CD4-positive, alpha-beta T cell (primary cell): ENCODE data around the gene AGPAT4. TPM values are rescaled to one million over a fixed set of nuclear protein-coding genes. Genes with fewer than 3 reads are reported as not detected.

Experiments
- ATAC-seq: fragments of 200-7000 bp; cut with Tn5 transposase; one replicate; pipeline ENCODE4 v1.10.0; 2022; ENCODE audit warnings: mild to moderate bottlenecking; ENCODE audit not compliant: poor library complexity
- CTCF ChIA-PET: fragments of 350-600 bp; sonication (Branson Sonifier 250); formaldehyde crosslinking; loops from one replicate; lab custom pipeline; 2021; ENCODE audit warnings: antibody characterized with exemption, inconsistent platforms; lab: Charles Lee
- POLR2A ChIA-PET: fragments of 350-600 bp; sonication (Branson Sonifier 250); formaldehyde crosslinking; loops from one replicate; lab custom pipeline; 2021; ENCODE audit warnings: antibody characterized with exemption, inconsistent platforms; lab: Charles Lee
- DNase-seq, 14 experiments: peaks; one replicate each; pipeline ENCODE4 v3.0.0-alpha.2; 2013 to 2020; ENCODE audit warnings: mixed read lengths in 2 of 14
- H3K27ac ChIP-seq, 2 donors: one replicate each; pipeline versions ENCODE4 v1.5.1 to v1.7.0; 2013; ENCODE audit warnings: low read length in 2 of 2, low read depth in 1 of 2, mild to moderate bottlenecking in 1 of 2
- H3K27me3 ChIP-seq, 2 experiments: 1 replicate in 1 of 2; 2 replicates in 1 of 2; pipeline versions ENCODE4 v1.6.1 to v1.7.0; 2013; ENCODE audit warnings: low read length in 2 of 2, control low read depth in 1 of 2, mild to moderate bottlenecking in 1 of 2, moderate library complexity in 1 of 2; ENCODE audit not compliant: insufficient read depth in 2 of 2, control insufficient read depth in 1 of 2
- H3K36me3 ChIP-seq: one replicate; pipeline ENCODE4 v1.6.1; 2013; ENCODE audit warnings: low read length, control low read depth; ENCODE audit not compliant: insufficient read depth
- H3K4me1 ChIP-seq: one replicate; pipeline ENCODE4 v1.6.1; 2013; ENCODE audit warnings: low read length, control low read depth; ENCODE audit not compliant: insufficient read depth
- H3K4me3 ChIP-seq: one replicate; pipeline ENCODE4 v1.5.1; 2013; ENCODE audit warnings: mild to moderate bottlenecking, low read length, moderate library complexity
- H3K9me3 ChIP-seq, 2 experiments: 1 replicate in 1 of 2; 2 replicates in 1 of 2; pipeline versions ENCODE4 v1.6.1 to v1.7.0; 2013; ENCODE audit warnings: low read length in 2 of 2, mild to moderate bottlenecking in 2 of 2, control low read depth in 1 of 2, moderate library complexity in 1 of 2; ENCODE audit not compliant: control insufficient read depth in 1 of 2, insufficient read depth in 1 of 2
- H3K27ac Mint-ChIP-seq: one replicate; pipeline ENCODE4 v1.8.0; 2020; ENCODE audit warnings: mixed read lengths
- H3K27me3 Mint-ChIP-seq: one replicate; pipeline ENCODE4 v1.8.0; 2021; ENCODE audit warnings: mixed read lengths
- H3K36me3 Mint-ChIP-seq: one replicate; pipeline ENCODE4 v1.8.0; 2021; ENCODE audit warnings: low read depth, mixed read lengths
- H3K4me1 Mint-ChIP-seq: one replicate; pipeline ENCODE4 v1.8.0; 2021; ENCODE audit warnings: low read depth, mixed read lengths
- H3K4me3 Mint-ChIP-seq: one replicate; pipeline ENCODE4 v1.8.0; 2020; ENCODE audit warnings: mild to moderate bottlenecking, mixed read lengths
- H3K9me3 Mint-ChIP-seq: one replicate; pipeline ENCODE4 v1.8.0; 2020; ENCODE audit warnings: mixed read lengths
- intact Hi-C, 2 experiments: fragments of 100-400 bp; cut with DNase I in 1 of 2; cut with micrococcal nuclease in 1 of 2; formaldehyde crosslinking; loops; one replicate each; pipeline versions ENCODE4 v1.15.1 to v1.9.0; 2023 to 2025; cut with DNase I, micrococcal nuclease
- total RNA-seq, 174 experiments: library from RNA in 2 of 174; stranded (reverse) in 2 of 174; gene quantifications; one replicate each; pipeline ENCODE4 v1.2.3 and lab custom pipeline; 2021 to 2026
- TF ChIP-seq, protein P1 (sequence below): fragments of 200-600 bp; IDR thresholded peaks from one replicate; pipeline ENCODE4 v1.8.0; 2022; ENCODE audit warnings: antibody characterized with exemption, mild to moderate bottlenecking

AGPAT4 gene
- total RNA-seq, 2 experiments from 2014 or later, result 2.8 to 4.8 TPM

GRCh38 chr6:161117942-161118341 is 155.9 kb downstream of the AGPAT4 start:
- POLR2A ChIA-PET, result no interaction called here
- Mint-ChIP-seq H3K27ac (no peak overlapping the region), H3K27me3 (no peaks in the 10 kb centered on the region), H3K4me1 (peaks cover 5% of the 10 kb centered on the region), H3K4me3 (no peak overlapping the region), H3K9me3 (peaks cover 16% of the 10 kb centered on the region), H3K36me3 (peaks cover 98% of the 10 kb centered on the region)
- CTCF ChIA-PET, result no interaction called here
- intact Hi-C loops, result loop anchor here (5.0 to 10.0 kb wide), 2 partner anchors 109 to 183 kb away; no protein-coding TSS in a partner anchor
- H3K4me3 ChIP-seq, result no peak overlapping the region
- DNase-seq (no peak), ATAC-seq (no peak)
- H3K27me3 ChIP-seq, result no peaks in the 10 kb centered on the region
- H3K4me1 ChIP-seq, result no peaks in the 10 kb centered on the region
- H3K27ac ChIP-seq, result no peak overlapping the region
- peaks cover 65% of the 10 kb centered on the region for H3K36me3 ChIP-seq
- TF ChIP-seq, protein P1, sequence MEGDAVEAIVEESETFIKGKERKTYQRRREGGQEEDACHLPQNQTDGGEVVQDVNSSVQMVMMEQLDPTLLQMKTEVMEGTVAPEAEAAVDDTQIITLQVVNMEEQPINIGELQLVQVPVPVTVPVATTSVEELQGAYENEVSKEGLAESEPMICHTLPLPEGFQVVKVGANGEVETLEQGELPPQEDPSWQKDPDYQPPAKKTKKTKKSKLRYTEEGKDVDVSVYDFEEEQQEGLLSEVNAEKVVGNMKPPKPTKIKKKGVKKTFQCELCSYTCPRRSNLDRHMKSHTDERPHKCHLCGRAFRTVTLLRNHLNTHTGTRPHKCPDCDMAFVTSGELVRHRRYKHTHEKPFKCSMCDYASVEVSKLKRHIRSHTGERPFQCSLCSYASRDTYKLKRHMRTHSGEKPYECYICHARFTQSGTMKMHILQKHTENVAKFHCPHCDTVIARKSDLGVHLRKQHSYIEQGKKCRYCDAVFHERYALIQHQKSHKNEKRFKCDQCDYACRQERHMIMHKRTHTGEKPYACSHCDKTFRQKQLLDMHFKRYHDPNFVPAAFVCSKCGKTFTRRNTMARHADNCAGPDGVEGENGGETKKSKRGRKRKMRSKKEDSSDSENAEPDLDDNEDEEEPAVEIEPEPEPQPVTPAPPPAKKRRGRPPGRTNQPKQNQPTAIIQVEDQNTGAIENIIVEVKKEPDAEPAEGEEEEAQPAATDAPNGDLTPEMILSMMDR, result no peak
- peaks cover 0 to 9% of the 10 kb centered on the region in 2 experiments for H3K9me3 ChIP-seq

- Histone ChIP-seq H3K27ac (no peak overlapping the region), H3K4me3 (no peak overlapping the region)
Measured at GRCh38 chr6:161117308-161117707, 156.6 kb downstream of the AGPAT4 start.

GRCh38 chr6:161116554-161116953 is 157.3 kb downstream of the AGPAT4 start:
- intact Hi-C loops, result loop anchor here (5.0 to 10.0 kb wide), 2 partner anchors 111 to 182 kb away; no protein-coding TSS in a partner anchor
- no peak overlapping the region for H3K4me3 ChIP-seq
- H3K27ac ChIP-seq, result no peak overlapping the region
- Mint-ChIP-seq H3K27ac (peak overlapping the region; percentile 43), H3K9me3 (peaks cover 11% of the 10 kb centered on the region), H3K36me3 (peaks cover 98% of the 10 kb centered on the region), H3K4me3 (no peak overlapping the region), H3K4me1 (peaks cover 18% of the 10 kb centered on the region), H3K27me3 (no peaks in the 10 kb centered on the region)
- CTCF ChIA-PET, result no interaction called here
- peaks cover 77% of the 10 kb centered on the region for H3K36me3 ChIP-seq
- no peak for DNase-seq
- POLR2A ChIA-PET, result no interaction called here
- H3K9me3 ChIP-seq, result no peaks in the 10 kb centered on the region
- TF ChIP-seq, protein P1, result no peak
- ATAC-seq, result no peak
- H3K4me1 ChIP-seq, result peaks cover 4% of the 10 kb centered on the region
- no peaks in the 10 kb centered on the region for H3K27me3 ChIP-seq

More at GRCh38 chr6:161117308-161117707, 156.6 kb downstream of the AGPAT4 start:
- no peak for ATAC-seq
- no peak overlapping the region for H3K4me3 Mint-ChIP-seq
- peaks cover 98% of the 10 kb centered on the region for H3K36me3 Mint-ChIP-seq
- no peaks in the 10 kb centered on the region for H3K27me3 ChIP-seq
- CTCF ChIA-PET, result no interaction called here
- H3K4me1 Mint-ChIP-seq, result peaks cover 11% of the 10 kb centered on the region
- peak in 3 of 14 experiments; percentile 21 to 67 (median 57) for DNase-seq
- TF ChIP-seq, protein P1, result no peak
- POLR2A ChIA-PET, result no interaction called here
- peaks cover 14% of the 10 kb centered on the region for H3K9me3 Mint-ChIP-seq
- peak overlapping the region; percentile 43 for H3K27ac Mint-ChIP-seq
- no peaks in the 10 kb centered on the region for H3K4me1 ChIP-seq
- H3K27me3 Mint-ChIP-seq, result no peaks in the 10 kb centered on the region
- H3K36me3 ChIP-seq, result peaks cover 70% of the 10 kb centered on the region
- peaks cover 0 to 3% of the 10 kb centered on the region in 2 experiments for H3K9me3 ChIP-seq
- intact Hi-C loops, result loop anchor here (5.0 to 10.0 kb wide), 2 partner anchors 110 to 183 kb away; no protein-coding TSS in a partner anchor
